GM18526 (cell line): ENCODE results near the gene GRIN1.

Source experiments
- POLR2A ChIP-seq: IDR thresholded peaks from 3 replicates; pipeline ENCODE4 v1.6.1; 2011; ENCODE audit not compliant: insufficient read length; ENCODE audit errors: extremely low read depth

Gene GRIN1

GRCh38 chr9:137184881-137185660, 46.1 kb downstream of the GRIN1 start:
- TF ChIP-seq POLR2A: no peak

GRCh38 chr9:137185921-137186320, 47.0 kb downstream of the GRIN1 start:
- no peak for TF ChIP-seq POLR2A

GRCh38 chr9:137186385-137186784, 47.4 kb downstream of the GRIN1 start:
- no peak for TF ChIP-seq POLR2A

GRCh38 chr9:137187386-137187785, 48.4 kb downstream of the GRIN1 start:
- TF ChIP-seq POLR2A: no peak

GRCh38 chr9:137188086-137188489, 49.1 kb downstream of the GRIN1 start:
- TF ChIP-seq POLR2A: no peak

- peak; percentile 93 for TF ChIP-seq POLR2A
Measured at GRCh38 chr9:137188490-137189296, 49.7 kb downstream of the GRIN1 start, which contains the start of the genes ANAPC2 and SSNA1. Gene ANAPC2, minus strand, starts transcription at chr9:137188560. Its CDS starts 28 bp downstream, at chr9:137188532. Gene SSNA1, plus strand, starts transcription at chr9:137188676. Its CDS starts 51 bp downstream, at chr9:137188727.

- TF ChIP-seq POLR2A: no peak
Measured at GRCh38 chr9:137189297-137190295, 50.6 kb downstream of the GRIN1 start.

- no peak for TF ChIP-seq POLR2A
Measured at GRCh38 chr9:137190315-137190856, 51.4 kb downstream of the GRIN1 start.

- no peak for TF ChIP-seq POLR2A
Measured at GRCh38 chr9:137191245-137191644, 52.3 kb downstream of the GRIN1 start.

- no peak for TF ChIP-seq POLR2A
Measured at GRCh38 chr9:137191691-137192447, 52.9 kb downstream of the GRIN1 start.

GRCh38 chr9:137192448-137192780, 53.5 kb downstream of the GRIN1 start:
- no peak for TF ChIP-seq POLR2A

GRCh38 chr9:137192859-137193258, 53.9 kb downstream of the GRIN1 start:
- no peak for TF ChIP-seq POLR2A

- TF ChIP-seq POLR2A: no peak
Measured at GRCh38 chr9:137193771-137194170, 54.8 kb downstream of the GRIN1 start.

- no peak for TF ChIP-seq POLR2A
Measured at GRCh38 chr9:137194388-137194787, 55.4 kb downstream of the GRIN1 start.
